Glomerular visceral epithelial cell (primary cell): Measurements from ENCODE around the gene RPS18.

Source experiments
- DNase-seq: peaks from one replicate; pipeline ENCODE4 v3.0.0-alpha.2; 2016; ENCODE audit errors: extremely low spot score

RPS18 gene

GRCh38 chr6:33289784-33290315 lies 18.0 kb downstream of the RPS18 start:
- no peak for DNase-seq

GRCh38 chr6:33290459-33290858 lies 18.6 kb downstream of the RPS18 start:
- DNase-seq, result no peak

GRCh38 chr6:33292996-33293682 lies 21.3 kb downstream of the RPS18 start:
- DNase-seq, result no peak

- DNase-seq, result no peak
These were observed 22.4 kb downstream of the RPS18 start for GRCh38 chr6:33294086-33294823.

- no peak for DNase-seq
These were observed 23.9 kb downstream of the RPS18 start for GRCh38 chr6:33295621-33296369.

- no peak for DNase-seq
These were observed 25.0 kb downstream of the RPS18 start for GRCh38 chr6:33296797-33297405.

GRCh38 chr6:33297406-33297955 lies 25.6 kb downstream of the RPS18 start:
- DNase-seq, result no peak

- DNase-seq, result peak; percentile 91
These were observed 26.3 kb downstream of the RPS18 start for GRCh38 chr6:33297956-33298772.

GRCh38 chr6:33298773-33299236 lies 26.9 kb downstream of the RPS18 start, which contains the start of gene RGL2:
TSS of gene RGL2 (minus strand) at chr6:33298942. CDS start at chr6:33298610, 332 bp downstream.
- peak; percentile 72 for DNase-seq

GRCh38 chr6:33299237-33299944 lies 27.5 kb downstream of the RPS18 start:
- peak; percentile 95 for DNase-seq

GRCh38 chr6:33301877-33302276 lies 30.0 kb downstream of the RPS18 start:
- no peak for DNase-seq

- DNase-seq, result no peak
These were observed 32.3 kb downstream of the RPS18 start for GRCh38 chr6:33304216-33304615.

- no peak for DNase-seq
These were observed 33.2 kb downstream of the RPS18 start for GRCh38 chr6:33305052-33305451.

- DNase-seq, result no peak
These were observed 34.5 kb downstream of the RPS18 start for GRCh38 chr6:33306356-33306755.

- DNase-seq, result peak; percentile 88
These were observed 40.7 kb downstream of the RPS18 start for GRCh38 chr6:33312361-33313104.

- peak; percentile 22 for DNase-seq
These were observed 41.3 kb downstream of the RPS18 start for GRCh38 chr6:33313105-33313708.

- DNase-seq, result peak; percentile 84
These were observed 42.0 kb downstream of the RPS18 start, which contains the start of gene TAPBP for GRCh38 chr6:33313709-33314514. TSS of gene TAPBP (minus strand) at chr6:33314078. CDS start at chr6:33314041, 37 bp downstream.

GRCh38 chr6:33314515-33314942 lies 42.7 kb downstream of the RPS18 start:
- DNase-seq, result peak; percentile 80
